ENCODE data around the gene ADORA1.

The ADORA1 gene

GRCh38 chr1:203177470-203178039, 50.0 kb downstream of the ADORA1 start:
- Histone ChIP-seq H3K36me3 (ENCODE audit: insufficient read depth, low read length) (no peaks in the 10 kb centered on the region), H3K27ac (no peak overlapping the region), H3K9ac (ENCODE audit: insufficient read length) (no peak overlapping the region), H3K9me3 (ENCODE audit: low read depth, low read length) (no peaks in the 10 kb centered on the region), H3K4me3 (no peak overlapping the region)
- no peak for DNase-seq (ENCODE audit: low read depth, low spot score)
- no peak for TF ChIP-seq EZH2 (IDR thresholded peaks at IDR 0.05)
- TF ChIP-seq FOXP2 (optimal IDR thresholded peaks at IDR 0.05; ENCODE audit: control extremely low read depth, extremely low read length, insufficient read depth) = no peak
- no peak for TF ChIP-seq POLR2AphosphoS5 (IDR thresholded peaks at IDR 0.05; ENCODE audit: borderline replicate concordance, low read depth, low read length)

- TF ChIP-seq EZH2 (IDR thresholded peaks at IDR 0.05) (no peak), FOXP2 (optimal IDR thresholded peaks at IDR 0.05; ENCODE audit: control extremely low read depth, extremely low read length, insufficient read depth) (no peak), POLR2AphosphoS5 (IDR thresholded peaks at IDR 0.05; ENCODE audit: borderline replicate concordance, low read depth, low read length) (no peak)
- H3K36me3 ChIP-seq (ENCODE audit: insufficient read depth, low read length) = no peaks in the 10 kb centered on the region
- no peak for DNase-seq (ENCODE audit: low read depth, low spot score)
- H3K9ac ChIP-seq (ENCODE audit: insufficient read length) = no peak overlapping the region
- no peak overlapping the region for H3K4me3 ChIP-seq
- no peak overlapping the region for H3K27ac ChIP-seq
- no peaks in the 10 kb centered on the region for H3K9me3 ChIP-seq (ENCODE audit: low read depth, low read length)
These were observed 50.6 kb downstream of the ADORA1 start for GRCh38 chr1:203178083-203178482.

- Histone ChIP-seq H3K9ac (ENCODE audit: insufficient read length) (no peak overlapping the region), H3K9me3 (ENCODE audit: low read depth, low read length) (no peaks in the 10 kb centered on the region), H3K36me3 (ENCODE audit: insufficient read depth, low read length) (no peaks in the 10 kb centered on the region), H3K4me3 (no peak overlapping the region), H3K27ac (no peak overlapping the region)
- TF ChIP-seq FOXP2 (optimal IDR thresholded peaks at IDR 0.05; ENCODE audit: control extremely low read depth, extremely low read length, insufficient read depth) (no peak), EZH2 (IDR thresholded peaks at IDR 0.05) (no peak), POLR2AphosphoS5 (IDR thresholded peaks at IDR 0.05; ENCODE audit: borderline replicate concordance, low read depth, low read length) (no peak)
- DNase-seq (ENCODE audit: low read depth, low spot score) = no peak
These were observed 51.5 kb downstream of the ADORA1 start for GRCh38 chr1:203178821-203179666.

- DNase-seq (ENCODE audit: low read depth, low spot score) = no peak
- TF ChIP-seq POLR2AphosphoS5 (IDR thresholded peaks at IDR 0.05; ENCODE audit: borderline replicate concordance, low read depth, low read length) (no peak), FOXP2 (optimal IDR thresholded peaks at IDR 0.05; ENCODE audit: control extremely low read depth, extremely low read length, insufficient read depth) (no peak), EZH2 (IDR thresholded peaks at IDR 0.05) (no peak)
- no peak overlapping the region for H3K27ac ChIP-seq
- no peak overlapping the region for H3K4me3 ChIP-seq
- no peak overlapping the region for H3K9ac ChIP-seq (ENCODE audit: insufficient read length)
- H3K36me3 ChIP-seq (ENCODE audit: insufficient read depth, low read length) = no peaks in the 10 kb centered on the region
- H3K9me3 ChIP-seq (ENCODE audit: low read depth, low read length) = no peaks in the 10 kb centered on the region
These were observed 52.1 kb downstream of the ADORA1 start for GRCh38 chr1:203179667-203180005.

GRCh38 chr1:203180611-203181330, 53.2 kb downstream of the ADORA1 start:
- DNase-seq (ENCODE audit: low read depth, low spot score) = no peak
- Histone ChIP-seq H3K9ac (ENCODE audit: insufficient read length) (no peak overlapping the region), H3K9me3 (ENCODE audit: low read depth, low read length) (no peaks in the 10 kb centered on the region), H3K4me3 (no peak overlapping the region), H3K27ac (no peak overlapping the region), H3K36me3 (ENCODE audit: insufficient read depth, low read length) (no peaks in the 10 kb centered on the region)
- TF ChIP-seq POLR2AphosphoS5 (IDR thresholded peaks at IDR 0.05; ENCODE audit: borderline replicate concordance, low read depth, low read length) (no peak), EZH2 (IDR thresholded peaks at IDR 0.05) (no peak), FOXP2 (optimal IDR thresholded peaks at IDR 0.05; ENCODE audit: control extremely low read depth, extremely low read length, insufficient read depth) (no peak)

- Histone ChIP-seq H3K36me3 (ENCODE audit: insufficient read depth, low read length) (no peaks in the 10 kb centered on the region), H3K9ac (ENCODE audit: insufficient read length) (no peak overlapping the region), H3K4me3 (no peak overlapping the region), H3K9me3 (ENCODE audit: low read depth, low read length) (no peaks in the 10 kb centered on the region), H3K27ac (no peak overlapping the region)
- no peak for TF ChIP-seq EZH2 (IDR thresholded peaks at IDR 0.05)
- TF ChIP-seq FOXP2 (optimal IDR thresholded peaks at IDR 0.05; ENCODE audit: control extremely low read depth, extremely low read length, insufficient read depth) = no peak
- TF ChIP-seq POLR2AphosphoS5 (IDR thresholded peaks at IDR 0.05; ENCODE audit: borderline replicate concordance, low read depth, low read length) = no peak
- no peak for DNase-seq (ENCODE audit: low read depth, low spot score)
These were observed 54.3 kb downstream of the ADORA1 start for GRCh38 chr1:203181586-203182386.

- H3K27ac ChIP-seq = no peak overlapping the region
- H3K36me3 ChIP-seq (ENCODE audit: insufficient read depth, low read length) = no peaks in the 10 kb centered on the region
- no peaks in the 10 kb centered on the region for H3K9me3 ChIP-seq (ENCODE audit: low read depth, low read length)
- no peak for DNase-seq (ENCODE audit: low read depth, low spot score)
- no peak for TF ChIP-seq EZH2 (IDR thresholded peaks at IDR 0.05)
- no peak for TF ChIP-seq FOXP2 (optimal IDR thresholded peaks at IDR 0.05; ENCODE audit: control extremely low read depth, extremely low read length, insufficient read depth)
- no peak for TF ChIP-seq POLR2AphosphoS5 (IDR thresholded peaks at IDR 0.05; ENCODE audit: borderline replicate concordance, low read depth, low read length)
- H3K9ac ChIP-seq (ENCODE audit: insufficient read length) = no peak overlapping the region
- no peak overlapping the region for H3K4me3 ChIP-seq
These were observed 54.9 kb downstream of the ADORA1 start for GRCh38 chr1:203182387-203182953.
